HG03469 (cell line): Measurements from ENCODE around the gene MRTFA.

ENCODE experiments used
- ATAC-seq: cut with Tn5 transposase; IDR thresholded peaks from one replicate; pipeline ENCODE4 v1.9.1; 2021; ENCODE audit warnings: mild to moderate bottlenecking, moderate library complexity, moderate number of reproducible peaks; ENCODE audit not compliant: unreplicated experiment

The MRTFA gene

DNA sequence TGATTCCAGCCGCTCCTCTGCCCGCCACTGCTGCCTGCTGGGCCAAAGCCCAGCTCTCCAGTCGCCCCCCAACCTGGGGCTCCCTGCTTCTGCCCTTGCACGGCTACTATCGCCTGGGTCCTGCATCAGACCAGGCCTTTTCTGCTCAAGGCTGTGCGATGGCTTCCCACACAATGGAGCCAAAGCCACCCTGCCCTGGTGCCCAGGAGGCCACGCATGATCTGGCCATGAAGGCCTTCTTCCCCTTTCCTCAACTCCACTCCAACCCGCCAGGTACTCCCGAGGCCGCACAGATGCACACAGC is 220.3 kb downstream of the MRTFA start:
- no peak for ATAC-seq

DNA sequence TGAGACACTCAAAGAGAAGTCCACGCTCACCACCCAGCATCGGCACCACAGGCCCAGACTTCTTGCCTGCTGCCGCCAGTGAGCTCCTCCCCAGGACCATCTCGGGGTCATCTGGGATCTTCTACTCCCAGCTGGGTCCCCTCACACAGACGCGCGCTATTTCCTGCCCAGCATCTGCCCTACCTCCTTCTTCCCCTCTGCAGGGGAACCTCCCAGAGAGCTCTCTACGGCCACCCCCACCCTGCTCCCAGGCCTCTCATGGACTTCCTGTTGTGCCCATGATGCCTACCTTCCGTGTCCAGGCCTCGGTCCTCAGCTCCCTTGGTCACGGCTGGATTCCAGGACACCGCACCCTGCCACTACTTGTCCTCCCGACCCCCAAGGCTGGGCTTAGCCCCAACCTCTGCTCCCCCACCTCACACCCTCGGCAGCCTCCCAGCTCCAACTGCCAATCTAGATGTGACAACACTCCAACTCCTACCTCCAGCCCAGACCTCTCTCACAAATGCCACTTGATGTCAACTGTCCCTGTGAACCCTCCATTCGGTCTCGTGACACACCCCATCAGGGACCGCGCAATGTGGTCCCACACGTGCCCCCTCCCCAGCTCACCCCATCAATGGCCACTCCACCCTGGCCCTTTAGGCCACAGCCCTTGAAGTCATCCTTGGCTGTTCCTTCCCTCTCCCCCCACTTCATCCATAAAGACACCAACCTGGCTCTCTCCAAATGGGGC is 220.8 kb downstream of the MRTFA start:
- ATAC-seq, result no peak

DNA sequence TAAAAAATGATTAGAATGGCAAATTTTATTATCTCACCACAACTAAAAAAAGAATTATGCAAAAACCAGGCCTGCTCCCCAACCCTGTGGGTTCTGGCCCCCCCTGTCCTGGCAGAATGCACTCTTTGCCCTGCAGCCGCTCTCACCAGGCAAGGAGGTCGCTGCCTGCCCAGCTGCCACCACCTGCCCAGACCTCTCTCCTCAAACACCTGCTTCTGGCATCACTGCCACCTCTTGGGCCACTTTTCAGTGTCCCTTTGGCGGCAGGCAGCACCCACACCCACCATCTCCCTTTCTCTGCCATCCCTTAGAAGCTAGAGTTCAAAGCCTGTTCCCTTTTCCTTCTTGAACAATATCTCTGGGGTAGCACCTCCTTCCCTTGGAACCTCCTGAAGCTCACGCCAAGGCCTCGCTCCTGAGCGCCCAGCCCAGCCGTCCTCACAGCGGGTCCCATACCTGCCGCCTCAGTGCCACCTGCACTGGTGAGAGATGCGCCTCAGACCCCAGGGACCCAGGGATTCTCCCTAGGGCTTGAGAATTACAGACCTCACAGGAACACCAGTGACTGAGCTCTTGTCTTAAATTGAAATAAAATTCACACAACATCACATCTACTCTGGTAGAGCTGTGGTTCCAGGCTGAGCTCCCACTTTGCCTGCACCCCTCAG is 221.5 kb downstream of the MRTFA start:
- no peak for ATAC-seq

DNA sequence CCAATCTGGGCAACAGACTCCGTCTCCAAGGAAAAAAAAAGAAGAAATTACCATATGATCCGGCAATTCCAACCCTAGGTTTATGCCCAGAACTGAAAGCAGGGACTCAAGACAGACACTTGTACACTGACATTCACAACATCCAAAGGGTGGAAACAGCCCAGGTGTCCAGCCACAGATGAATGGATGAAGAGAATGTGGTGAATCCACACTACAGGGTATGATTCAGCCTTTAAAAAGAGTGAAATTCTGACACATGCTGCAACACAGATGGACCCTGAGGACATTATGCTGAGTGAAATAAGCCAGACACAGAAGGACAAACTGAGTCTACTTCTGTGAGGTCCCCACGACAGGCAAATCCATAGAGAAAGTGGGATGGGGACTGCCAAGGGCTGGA is 222.2 kb downstream of the MRTFA start:
- ATAC-seq, result no peak

DNA sequence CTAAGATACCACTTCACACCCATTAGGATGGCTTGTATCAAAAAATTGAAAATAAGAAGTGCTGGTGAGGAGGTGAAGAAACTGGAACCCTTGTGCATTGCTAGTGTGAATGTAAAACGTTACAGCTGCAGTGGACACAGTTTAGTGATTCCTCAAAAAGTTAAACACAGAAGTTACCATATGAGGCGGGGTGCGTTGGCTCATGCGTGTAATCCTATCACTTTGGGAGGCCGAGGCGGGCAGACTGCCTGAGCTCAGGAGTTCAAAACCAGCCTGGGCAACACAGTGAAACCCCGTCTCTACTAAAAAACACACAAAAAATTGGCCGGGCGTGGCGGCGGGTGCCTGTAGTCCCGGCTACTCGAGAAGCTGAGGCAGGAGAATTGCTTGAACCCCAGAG is 222.6 kb downstream of the MRTFA start:
- ATAC-seq, result no peak

DNA sequence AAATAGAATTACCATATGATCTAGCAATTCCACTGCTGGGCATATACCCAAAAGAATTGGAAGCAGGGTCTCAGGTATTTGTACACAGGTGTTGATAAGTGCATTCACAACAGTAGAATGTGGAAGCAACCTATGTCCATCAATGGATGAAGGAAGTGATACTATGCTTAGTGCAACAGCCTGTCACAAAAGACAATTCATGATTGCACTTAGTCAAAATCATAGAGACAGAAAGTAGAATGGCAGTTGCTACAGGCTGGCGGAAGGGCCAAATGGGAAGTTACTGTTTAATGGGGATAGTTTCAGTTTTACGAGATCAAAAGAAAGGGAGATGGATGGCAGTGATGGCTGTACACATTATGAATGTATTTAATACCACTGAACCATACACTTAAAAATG is 224.1 kb downstream of the MRTFA start:
- ATAC-seq, result no peak

DNA sequence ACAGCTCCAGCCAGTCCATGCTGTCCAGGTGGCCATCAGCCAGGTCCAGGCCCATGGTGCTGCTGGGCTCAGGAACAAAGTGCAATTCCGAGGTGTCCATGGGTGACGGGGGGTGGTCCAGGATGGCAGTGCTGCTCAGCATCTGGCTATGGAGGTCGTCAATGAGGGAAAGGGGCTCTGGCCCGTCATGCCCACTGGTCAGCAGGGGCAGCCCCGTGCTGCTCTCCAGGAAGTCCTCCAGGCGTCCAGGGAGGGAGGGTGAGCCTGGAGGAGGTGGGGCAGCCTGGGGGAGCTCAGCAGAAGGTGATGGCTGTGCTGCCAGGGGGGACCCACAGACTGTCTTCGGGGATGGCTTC is 225.0 kb downstream of the MRTFA start:
- ATAC-seq, result no peak

DNA sequence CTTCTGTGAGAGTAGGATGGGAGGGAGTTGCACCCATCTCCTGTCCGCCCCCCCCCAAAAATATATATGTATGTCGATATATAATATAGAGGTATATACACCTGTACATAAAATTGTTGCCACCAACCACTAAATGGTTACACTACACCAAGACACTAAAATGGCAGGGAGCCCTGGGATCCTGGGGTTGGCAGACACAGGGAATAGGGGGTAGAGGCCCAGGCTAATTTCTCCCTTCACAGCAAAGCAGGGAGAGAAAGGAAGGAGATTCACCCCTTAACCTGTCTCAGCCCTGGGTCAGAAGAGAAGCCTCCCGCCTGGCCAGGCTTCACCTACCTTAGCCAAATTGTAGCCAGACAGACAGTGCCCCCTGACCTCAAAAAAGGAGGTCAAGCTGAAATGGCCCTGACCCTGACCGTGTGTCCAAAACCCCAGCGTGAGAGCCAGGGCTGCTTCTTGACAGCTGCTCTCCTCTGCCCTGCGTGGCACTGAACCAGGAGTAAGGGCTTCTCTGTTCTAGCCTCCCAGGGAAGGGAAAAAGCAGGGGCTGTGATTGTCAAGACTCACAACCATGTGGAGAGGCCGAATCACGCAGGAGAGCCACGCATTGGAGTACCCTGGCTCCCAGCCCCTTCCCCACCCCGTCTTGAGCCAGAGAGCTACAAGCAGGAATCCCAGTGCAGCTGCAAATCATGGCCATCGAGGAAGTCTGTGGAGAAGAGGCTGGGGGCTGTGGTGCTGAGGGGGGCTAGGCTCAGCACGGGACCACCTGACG is 225.6 kb downstream of the MRTFA start:
- ATAC-seq, result no peak

DNA sequence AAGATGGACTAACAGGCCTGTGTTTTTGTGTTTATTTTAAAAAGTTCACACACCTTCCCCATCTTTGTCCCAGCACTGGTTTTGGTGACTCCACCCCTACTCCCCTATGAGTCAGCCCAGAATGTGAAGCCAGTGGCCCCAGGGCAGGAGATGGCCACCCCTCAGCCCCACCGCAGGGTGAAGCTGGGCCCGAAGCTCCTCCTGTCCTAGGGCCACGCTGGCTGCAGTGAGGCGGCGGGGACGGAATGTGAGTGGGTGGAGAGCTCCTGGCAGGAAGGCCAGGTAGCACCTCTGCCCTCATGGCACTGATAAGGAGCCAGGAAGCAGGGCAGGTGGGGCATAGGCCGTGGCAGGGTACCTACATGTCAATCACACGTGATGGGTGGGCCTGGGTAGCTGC is 226.2 kb downstream of the MRTFA start:
- ATAC-seq, result no peak

DNA sequence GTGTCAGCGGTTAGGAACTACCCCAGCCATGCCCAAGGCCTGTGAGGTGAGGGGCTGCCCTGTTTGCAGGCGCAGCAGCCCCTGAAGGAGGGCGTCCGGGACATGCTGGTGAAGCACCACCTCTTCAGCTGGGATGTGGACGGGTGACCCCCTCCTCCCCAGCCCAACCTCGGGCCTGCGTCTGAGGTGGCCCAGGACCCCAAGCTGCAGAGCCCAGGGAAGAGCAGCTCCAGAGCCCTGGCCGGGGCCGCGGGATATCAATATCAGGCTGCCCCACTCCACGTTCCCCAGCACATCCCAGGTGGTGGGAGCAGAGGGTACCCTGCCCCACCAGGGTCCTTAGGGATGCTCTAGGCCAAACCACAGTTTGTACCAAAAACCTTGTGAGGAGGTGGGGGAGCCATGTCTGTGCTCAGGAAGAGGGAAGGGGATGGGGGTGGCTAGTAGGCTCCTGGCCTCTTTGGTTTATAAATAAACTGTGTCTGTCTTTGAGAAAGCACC is 226.9 kb downstream of the MRTFA start:
- no peak for ATAC-seq

DNA sequence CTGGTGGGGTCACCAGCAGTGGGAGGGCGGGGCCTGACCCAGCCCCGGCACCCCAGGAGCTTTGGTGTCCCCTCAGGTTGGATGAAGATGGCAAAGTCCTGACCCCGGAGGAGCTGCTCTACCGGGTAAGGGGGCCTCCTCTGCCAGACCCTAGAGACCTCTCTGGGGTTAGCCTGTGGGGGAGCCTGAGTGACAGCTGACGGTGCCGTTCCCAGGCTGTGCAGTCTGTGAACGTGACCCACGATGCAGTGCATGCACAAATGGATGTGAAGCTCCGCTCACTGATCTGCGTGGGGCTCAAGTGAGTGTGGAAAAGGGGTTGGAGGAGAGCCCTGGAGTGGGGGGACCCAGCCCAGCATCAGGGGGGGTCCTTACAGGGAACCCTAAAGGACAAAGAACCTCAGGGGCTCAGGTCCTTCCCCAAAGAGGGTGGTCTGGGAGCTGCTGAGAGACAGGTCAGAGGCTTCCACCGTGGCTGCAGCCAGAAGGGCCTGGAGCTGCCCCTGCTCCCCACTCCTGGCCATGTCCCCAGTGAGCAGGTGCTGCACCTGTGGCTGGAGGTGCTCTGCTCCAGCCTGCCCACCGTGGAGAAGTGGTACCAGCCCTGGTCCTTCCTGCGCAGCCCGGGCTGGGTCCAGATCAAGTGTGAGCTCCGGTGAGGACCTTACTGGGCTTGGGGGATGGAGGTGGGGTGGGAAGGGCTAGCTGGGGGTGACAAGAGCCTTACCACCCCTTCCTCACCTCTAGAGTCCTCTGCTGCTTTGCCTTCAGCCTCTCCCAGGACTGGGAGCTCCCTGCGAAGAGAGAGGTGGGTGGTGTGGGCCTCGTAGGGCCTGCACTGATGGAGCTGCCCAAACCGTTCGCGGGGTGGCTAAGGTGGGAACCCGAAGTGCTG is 227.6 kb downstream of the MRTFA start:
- ATAC-seq, result no peak

DNA sequence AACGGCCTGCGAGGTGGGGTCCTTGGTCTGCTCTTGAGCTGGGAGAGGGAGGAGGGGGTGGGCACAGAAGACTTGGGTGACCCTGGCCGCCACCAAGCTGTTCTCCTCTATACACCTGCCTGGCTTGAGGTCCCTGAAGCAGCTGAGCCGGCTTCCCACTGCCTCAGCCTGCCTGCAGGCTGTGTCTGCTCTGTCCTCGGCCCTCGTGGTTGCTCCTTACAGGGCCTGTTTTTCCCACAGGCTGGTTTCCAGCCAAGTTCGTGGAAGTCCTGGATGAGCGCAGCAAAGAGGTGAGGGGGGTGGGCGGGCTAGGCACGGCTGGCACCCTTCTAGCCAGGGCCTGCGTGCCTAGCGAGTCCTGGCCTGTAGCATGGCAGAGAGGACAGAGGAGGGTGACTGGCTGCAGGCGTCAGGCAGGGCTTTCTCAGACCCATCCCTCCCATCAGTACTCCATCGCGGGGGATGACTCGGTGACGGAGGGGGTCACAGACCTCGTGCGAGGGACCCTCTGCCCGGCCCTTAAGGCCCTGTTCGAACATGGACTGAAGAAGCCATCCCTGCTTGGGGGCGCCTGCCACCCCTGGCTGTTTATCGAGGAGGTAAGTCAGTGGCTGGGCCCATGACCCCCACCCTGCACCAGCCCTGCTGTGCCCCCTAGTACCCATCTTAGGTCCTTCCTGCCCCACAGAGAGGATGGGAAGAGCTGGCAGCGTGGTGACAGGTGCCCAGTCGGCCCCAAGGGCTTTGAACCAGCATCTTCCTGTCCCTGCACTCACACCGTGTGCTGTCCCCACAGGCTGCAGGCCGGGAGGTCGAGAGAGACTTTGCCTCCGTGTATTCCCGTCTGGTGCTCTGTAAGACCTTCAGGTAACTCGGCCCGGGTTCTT is 228.4 kb downstream of the MRTFA start:
- ATAC-seq, result no peak

DNA sequence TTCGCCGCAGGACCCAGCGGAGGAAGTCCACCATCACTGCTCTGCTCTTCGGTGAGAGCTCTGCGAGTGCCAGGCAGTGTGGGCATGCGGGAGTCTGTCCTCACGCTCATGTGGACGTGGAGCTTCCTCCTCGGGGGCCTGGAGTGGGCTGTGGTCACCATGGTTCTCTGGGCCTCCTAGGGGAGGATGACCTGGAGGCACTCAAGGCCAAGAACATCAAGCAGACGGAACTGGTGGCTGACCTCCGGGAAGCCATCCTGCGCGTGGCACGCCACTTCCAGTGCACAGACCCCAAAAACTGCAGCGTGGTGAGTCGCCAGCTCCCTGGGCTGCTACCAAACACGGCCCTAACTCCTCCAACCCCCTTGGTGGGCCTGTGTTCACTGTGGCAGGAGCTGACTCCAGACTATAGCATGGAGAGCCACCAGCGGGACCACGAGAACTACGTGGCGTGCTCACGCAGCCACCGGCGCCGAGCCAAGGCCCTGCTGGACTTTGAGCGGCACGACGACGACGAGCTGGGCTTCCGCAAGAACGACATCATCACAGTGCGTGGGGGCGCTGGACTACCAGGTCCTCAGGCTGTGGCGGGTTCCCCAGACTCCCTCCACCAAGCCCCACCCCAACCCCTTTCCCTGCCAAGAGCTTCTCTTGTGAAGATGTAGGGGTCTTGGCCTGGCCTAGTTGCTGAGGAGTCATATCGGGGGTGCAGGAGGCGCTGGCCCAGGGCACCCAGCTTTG is 229.3 kb downstream of the MRTFA start:
- no peak for ATAC-seq

DNA sequence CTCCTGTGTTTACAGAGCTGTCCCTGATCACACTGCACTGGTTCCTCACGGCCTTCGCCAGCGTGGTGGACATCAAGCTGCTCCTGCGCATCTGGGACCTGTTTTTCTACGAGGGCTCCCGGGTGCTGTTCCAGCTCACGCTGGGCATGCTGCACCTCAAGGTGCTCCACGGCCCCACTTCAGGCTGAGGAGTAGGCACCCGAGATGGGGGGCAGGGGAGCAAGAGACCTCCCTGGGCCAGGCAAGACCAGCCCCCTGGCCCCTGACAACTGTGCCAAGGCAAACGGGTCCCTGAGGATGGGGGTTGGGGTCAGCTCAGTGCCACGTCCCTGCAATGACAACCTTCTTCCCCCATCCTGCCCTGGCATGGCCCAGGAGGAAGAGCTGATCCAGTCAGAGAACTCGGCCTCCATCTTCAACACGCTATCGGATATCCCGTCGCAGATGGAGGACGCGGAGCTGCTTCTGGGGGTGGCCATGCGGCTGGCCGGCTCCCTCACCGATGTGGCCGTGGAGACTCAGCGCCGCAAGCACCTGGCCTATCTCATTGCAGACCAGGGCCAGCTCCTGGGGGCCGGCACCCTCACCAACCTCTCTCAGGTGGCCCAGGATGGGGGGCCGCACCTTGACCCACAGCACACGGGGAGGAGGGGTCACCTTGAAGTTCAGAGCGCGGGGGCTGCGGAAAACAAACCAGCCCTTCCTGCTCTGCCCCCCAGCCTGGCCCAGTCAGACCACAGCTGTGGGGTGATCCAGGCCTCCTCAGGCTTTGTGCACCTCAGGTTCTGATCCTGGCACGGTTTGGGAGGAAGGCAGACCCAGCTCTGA is 230.2 kb downstream of the MRTFA start:
- no peak for ATAC-seq

DNA sequence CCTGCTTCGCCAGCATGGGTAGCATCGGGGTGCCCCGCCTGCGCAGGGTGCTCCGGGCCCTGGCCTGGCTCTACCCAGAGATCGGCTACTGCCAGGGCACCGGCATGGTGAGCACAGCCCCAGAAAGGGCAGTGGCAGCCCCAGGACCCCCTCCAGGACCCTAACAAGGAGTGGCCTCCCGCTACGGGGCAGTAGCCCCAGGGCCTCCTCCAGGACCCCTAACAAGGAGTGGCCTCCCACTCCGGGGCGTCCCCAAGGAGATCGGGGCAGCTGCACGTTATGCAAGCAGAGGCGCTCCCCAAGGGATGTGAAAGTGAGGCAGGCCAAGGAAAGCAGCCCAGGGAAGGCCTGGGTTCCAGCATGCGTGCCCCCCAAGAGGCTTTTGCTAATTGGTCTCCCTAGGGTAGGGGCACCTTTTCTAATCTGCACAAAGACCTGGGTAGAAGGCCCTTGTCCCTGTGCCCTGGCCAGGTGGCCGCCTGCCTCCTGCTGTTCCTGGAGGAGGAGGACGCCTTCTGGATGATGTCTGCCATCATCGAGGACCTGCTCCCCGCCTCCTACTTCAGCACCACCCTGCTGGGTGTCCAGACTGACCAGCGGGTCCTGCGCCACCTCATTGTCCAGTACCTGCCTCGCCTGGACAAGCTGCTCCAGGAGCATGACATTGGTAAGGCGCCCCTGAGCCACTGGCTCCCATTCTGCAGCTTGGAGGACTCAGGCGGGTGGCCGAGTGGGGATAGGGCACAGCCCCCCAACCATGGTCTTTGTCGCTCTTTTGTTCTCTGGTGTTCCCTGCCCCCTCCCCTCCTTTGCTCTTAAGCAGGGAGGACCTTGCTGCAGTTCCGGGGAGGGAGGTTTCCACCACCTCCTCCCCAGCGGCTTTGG is 231.1 kb downstream of the MRTFA start:
- ATAC-seq, result no peak

DNA sequence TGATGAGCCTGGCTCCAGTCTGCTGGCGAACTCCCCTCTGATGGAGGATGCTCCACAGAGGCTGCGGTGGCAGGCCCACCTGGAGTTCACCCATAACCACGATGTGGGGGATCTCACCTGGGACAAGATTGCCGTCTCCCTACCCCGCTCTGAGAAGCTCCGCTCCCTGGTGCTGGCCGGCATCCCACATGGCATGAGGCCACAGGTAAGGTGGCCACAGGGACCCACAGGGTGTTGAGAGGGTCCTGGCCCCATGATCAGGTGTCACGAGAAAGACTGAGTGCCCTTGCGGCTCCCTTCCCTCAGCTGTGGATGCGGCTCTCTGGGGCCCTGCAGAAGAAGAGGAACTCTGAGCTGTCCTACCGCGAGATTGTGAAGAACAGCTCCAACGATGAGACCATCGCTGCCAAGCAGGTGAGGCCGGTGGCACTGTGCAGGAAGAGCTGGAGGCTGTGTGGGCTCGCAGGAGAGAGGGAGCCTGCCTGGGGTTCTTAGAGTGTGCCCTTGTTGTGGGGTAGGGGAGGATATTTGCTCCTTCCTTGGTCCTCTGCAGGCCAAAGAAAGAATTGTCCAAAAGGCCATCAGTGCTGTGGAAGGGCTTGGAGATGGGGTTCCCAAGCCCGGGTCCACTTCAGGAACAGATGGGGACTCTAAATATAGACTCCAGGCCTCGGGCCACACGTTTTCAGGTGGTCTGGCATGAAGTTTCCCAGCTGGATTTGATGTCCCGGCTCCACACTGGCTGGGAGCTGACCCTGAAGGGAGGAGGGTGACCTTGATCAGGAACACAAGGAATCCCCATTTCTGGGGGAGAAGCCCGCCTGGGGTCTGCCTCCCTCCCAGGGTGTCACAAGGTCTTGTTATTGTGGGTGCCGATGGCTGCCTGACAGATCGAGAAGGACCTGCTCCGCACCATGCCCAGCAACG is 232.0 kb downstream of the MRTFA start:
- no peak for ATAC-seq
